IMR-90 (cell line): ENCODE measurements around the gene PIK3IP1. TPM values are rescaled to one million over a fixed set of nuclear protein-coding genes. Genes with fewer than 3 reads are reported as not detected.

Experiments used
- ATAC-seq: fragments of 200-7000 bp; cut with Tn5 transposase; 2 replicates; pipeline ENCODE4 v1.9.1; 2020; ENCODE audit warnings: low read depth, mild to moderate bottlenecking, moderate library complexity
- BruUV-seq: library from RNA; stranded (reverse); fragments of 400-500 nt; replicated peaks from 2 replicates; lab custom pipeline; 2021; lab: Mats Ljungman, UMichigan
- CTCF ChIA-PET: fragments of 300-600 bp; formaldehyde crosslinking; extraction: SDS; loops from one replicate; lab custom pipeline; 2021; ENCODE audit warnings: antibody characterized with exemption; lab: Yijun Ruan, JAX
- POLR2A ChIA-PET: fragments of 300-600 bp; sonication (Branson Sonifier 250); formaldehyde crosslinking; loops from one replicate; lab custom pipeline; 2022; ENCODE audit warnings: antibody characterized with exemption; ENCODE audit not compliant: unreplicated experiment; lab: Charles Lee
- DNase-seq: peaks from one replicate; pipeline ENCODE4 v3.0.0; 2013
- H2AFZ ChIP-seq: replicated peaks from 2 replicates; pipeline ENCODE3; 2013; ENCODE audit warnings: low read length, mild to moderate bottlenecking; ENCODE audit not compliant: poor library complexity
- H2AK5ac ChIP-seq: 2 replicates; pipeline ENCODE4 v1.6.1; 2013; ENCODE audit warnings: low read depth, low read length, inconsistent platforms
- H2AK9ac ChIP-seq: replicated peaks from 2 replicates; pipeline ENCODE3; 2013; ENCODE audit warnings: mild to moderate bottlenecking, low read depth, low read length, moderate library complexity; ENCODE audit not compliant: poor library complexity
- H2BK120ac ChIP-seq: 2 replicates; pipeline ENCODE4 v1.6.1; 2013; ENCODE audit warnings: low read depth, low read length, inconsistent platforms
- H2BK15ac ChIP-seq: 3 replicates; pipeline ENCODE4 v1.6.1; 2013; ENCODE audit warnings: low read depth, low read length, inconsistent platforms
- H2BK20ac ChIP-seq: 2 replicates; pipeline ENCODE4 v1.6.1; 2013; ENCODE audit warnings: low read depth, mild to moderate bottlenecking, inconsistent platforms, low read length, moderate library complexity
- H2BK5ac ChIP-seq: 2 replicates; pipeline ENCODE4 v1.6.1; 2013; ENCODE audit warnings: mild to moderate bottlenecking, low read depth, low read length, inconsistent platforms; ENCODE audit not compliant: poor library complexity, severe bottlenecking
- H3K14ac ChIP-seq: replicated peaks from 2 replicates; pipeline ENCODE4 v1.6.1; 2013; ENCODE audit warnings: low read depth, low read length, inconsistent platforms
- H3K18ac ChIP-seq: 2 replicates; pipeline ENCODE4 v1.6.1; 2013; ENCODE audit warnings: low read depth, low read length, control low read depth
- H3K23ac ChIP-seq: 2 replicates; pipeline ENCODE4 v1.6.1; 2013; ENCODE audit warnings: low read depth, low read length, inconsistent platforms
- H3K27ac ChIP-seq: 2 replicates; pipeline ENCODE4 v1.5.1; 2013; ENCODE audit warnings: mild to moderate bottlenecking, control low read depth, low read length; ENCODE audit not compliant: insufficient read depth
- H3K27me3 ChIP-seq: 2 replicates; pipeline ENCODE4 v1.6.1; 2013; ENCODE audit warnings: low read length; ENCODE audit not compliant: control insufficient read depth, insufficient read depth
- H3K36me3 ChIP-seq: 2 replicates; pipeline ENCODE4 v1.6.1; 2013; ENCODE audit warnings: low read length, mixed read lengths; ENCODE audit not compliant: control insufficient read depth, insufficient read depth
- H3K4ac ChIP-seq: 2 replicates; pipeline ENCODE4 v1.6.1; 2013; ENCODE audit warnings: low read depth, low read length, inconsistent platforms
- H3K4me1 ChIP-seq: 2 replicates; pipeline ENCODE4 v1.6.1; 2013; ENCODE audit warnings: low read length, mixed read lengths; ENCODE audit not compliant: control insufficient read depth, insufficient read depth
- H3K4me2 ChIP-seq: 2 replicates; pipeline ENCODE4 v1.6.1; 2013; ENCODE audit warnings: low read depth, mild to moderate bottlenecking, control low read depth, low read length, moderate library complexity
- H3K4me3 ChIP-seq: 2 replicates; pipeline ENCODE4 v1.5.1; 2013; ENCODE audit warnings: low read depth, mild to moderate bottlenecking, control low read depth, low read length, moderate library complexity; ENCODE audit not compliant: insufficient read depth
- H3K56ac ChIP-seq: 2 replicates; pipeline ENCODE4 v1.6.1; 2013; ENCODE audit warnings: low read length, inconsistent platforms; ENCODE audit not compliant: insufficient read depth; ENCODE audit errors: extremely low read depth
- H3K79me1 ChIP-seq, 2 experiments: 2 replicates each; pipeline ENCODE4 v1.6.1; 2013; ENCODE audit warnings: low read length in 2 of 2, inconsistent platforms in 1 of 2, low read depth in 1 of 2
- H3K9ac ChIP-seq: 2 replicates; pipeline ENCODE4 v1.6.1; 2013; ENCODE audit warnings: low read depth, low read length, control low read depth
- H3K9me1 ChIP-seq: 2 replicates; pipeline ENCODE4 v1.6.1; 2013; ENCODE audit warnings: low read length, inconsistent platforms; ENCODE audit not compliant: insufficient read depth
- H3K9me3 ChIP-seq: 2 replicates; pipeline ENCODE4 v1.6.1; 2013; ENCODE audit warnings: low read length; ENCODE audit not compliant: control insufficient read depth, insufficient read depth
- H4K20me1 ChIP-seq: 2 replicates; pipeline ENCODE4 v1.6.1; 2013; ENCODE audit warnings: low read length, inconsistent platforms; ENCODE audit not compliant: insufficient read depth
- H4K5ac ChIP-seq: 2 replicates; pipeline ENCODE4 v1.6.1; 2013; ENCODE audit warnings: mild to moderate bottlenecking, low read depth, low read length, control low read depth
- H4K8ac ChIP-seq, 2 experiments: 2 replicates each; pipeline ENCODE4 v1.6.1; 2013; ENCODE audit warnings: low read depth in 2 of 2, low read length in 2 of 2, control low read depth in 1 of 2, inconsistent platforms in 1 of 2
- H4K91ac ChIP-seq: 2 replicates; pipeline ENCODE4 v1.6.1; 2013; ENCODE audit warnings: low read depth, low read length, inconsistent platforms; ENCODE audit not compliant: insufficient read depth
- BHLHE40 ChIP-seq: fragments of 150-350 bp; IDR thresholded peaks from 2 replicates; pipeline ENCODE4 v1.6.1; 2016; ENCODE audit warnings: mild to moderate bottlenecking, low read depth, low read length
- CEBPB ChIP-seq: IDR thresholded peaks from 2 replicates; pipeline ENCODE4 v1.6.1; 2012; ENCODE audit warnings: low read depth, low read length, improper control_type of control experiment
- ELK1 ChIP-seq: fragments of 150-350 bp; IDR thresholded peaks from 2 replicates; pipeline ENCODE4 v1.6.1; 2016; ENCODE audit warnings: low read depth, mild to moderate bottlenecking, low read length, moderate library complexity, borderline replicate concordance
- FOS ChIP-seq: fragments of 150-350 bp; IDR thresholded peaks from 2 replicates; pipeline ENCODE4 v1.6.1; 2016; ENCODE audit warnings: low read depth, low read length
- MAFK ChIP-seq: IDR thresholded peaks from 2 replicates; pipeline ENCODE4 v1.6.1; 2012; ENCODE audit warnings: low read depth, low read length, improper control_type of control experiment
- MAZ ChIP-seq: IDR thresholded peaks from 2 replicates; pipeline ENCODE4 v1.6.1; 2012; ENCODE audit warnings: low read depth, mild to moderate bottlenecking, low read length, improper control_type of control experiment, moderate library complexity, borderline replicate concordance
- MXI1 ChIP-seq: IDR thresholded peaks from 2 replicates; pipeline ENCODE4 v1.6.1; 2012; ENCODE audit warnings: low read depth, mild to moderate bottlenecking, low read length, moderate library complexity, borderline replicate concordance
- NFE2L2 ChIP-seq: fragments of 150-350 bp; IDR thresholded peaks from 2 replicates; pipeline ENCODE4 v1.6.1; 2016; ENCODE audit warnings: low read depth, mild to moderate bottlenecking, low read length
- POLR2A ChIP-seq: IDR thresholded peaks from 2 replicates; pipeline ENCODE4 v1.6.1; 2012; ENCODE audit warnings: mild to moderate bottlenecking, low read depth, low read length
- RAD21 ChIP-seq: IDR thresholded peaks from 2 replicates; pipeline ENCODE4 v1.6.1; 2012; ENCODE audit warnings: low read length, improper control_type of control experiment
- RCOR1 ChIP-seq: IDR thresholded peaks from 2 replicates; pipeline ENCODE4 v1.6.1; 2012; ENCODE audit warnings: mild to moderate bottlenecking, low read length, improper control_type of control experiment; ENCODE audit not compliant: insufficient replicate concordance
- RFX5 ChIP-seq: IDR thresholded peaks from 2 replicates; pipeline ENCODE4 v1.8.0; 2012; ENCODE audit warnings: low read depth, mild to moderate bottlenecking, low read length, moderate library complexity
- whole genome bisulfite sequencing, 2 experiments: methylation state at CpG; one replicate each; pipeline versions ENCODE4 v1.1.5 to v1.1.7; 2013; ENCODE audit warnings: missing lambda C conversion rate in 2 of 2; ENCODE audit not compliant: insufficient read length in 1 of 2; ENCODE audit errors: extremely low coverage in 2 of 2; 5-methylcytosine and 5-hydroxymethylcytosine counted together
- dilution Hi-C: fragments of 300-500 bp; cut with HindIII; formaldehyde crosslinking; loops from one replicate; pipeline ENCODE4 v1.14.3; 2018; ENCODE audit warnings: low sequenced_read_pairs; ENCODE audit not compliant: unreplicated experiment
- in situ Hi-C: fragments of 300-500 bp; cut with MboI; formaldehyde crosslinking; loops from 3 replicates; pipeline ENCODE4 v1.14.3; 2019; ENCODE audit warnings: low sequenced_read_pairs, inconsistent platforms, mixed read lengths
- intact Hi-C: fragments of 100-400 bp; cut with micrococcal nuclease; formaldehyde crosslinking; loops from 2 replicates; pipeline ENCODE4 v1.10.0; 2022
- polyA plus RNA-seq, 3 experiments: library from polyadenylated mRNA; depleted of rRNA; stranded (reverse); fragments of >200 nt; gene quantifications; 2 replicates each; pipeline ENCODE4 v1.2.3, GENCODE V29; 2012; ENCODE audit warnings: low replicate concordance in 1 of 3
- total RNA-seq: library from RNA; depleted of rRNA; stranded (reverse); fragments of >200 nt; gene quantifications from 2 replicates; pipeline ENCODE4 v1.2.3, GENCODE V29; 2012
- TF ChIP-seq, protein P1 (sequence below): fragments of 150-350 bp; IDR thresholded peaks from 2 replicates; pipeline ENCODE4 v1.6.1; 2017; ENCODE audit warnings: mild to moderate bottlenecking, antibody characterized with exemption, low read length, low read depth
- TF ChIP-seq, protein P2 (sequence below): conservative IDR thresholded peaks from 2 replicates; pipeline ENCODE4 v1.5.1; 2012; ENCODE audit warnings: mild to moderate bottlenecking, low read depth, low read length, improper control_type of control experiment

Gene PIK3IP1
- total and polyA plus RNA-seq, 2 of the 4 experiments (the other 2 are of a cell fraction) = 12.9 to 17.6 TPM

DNA sequence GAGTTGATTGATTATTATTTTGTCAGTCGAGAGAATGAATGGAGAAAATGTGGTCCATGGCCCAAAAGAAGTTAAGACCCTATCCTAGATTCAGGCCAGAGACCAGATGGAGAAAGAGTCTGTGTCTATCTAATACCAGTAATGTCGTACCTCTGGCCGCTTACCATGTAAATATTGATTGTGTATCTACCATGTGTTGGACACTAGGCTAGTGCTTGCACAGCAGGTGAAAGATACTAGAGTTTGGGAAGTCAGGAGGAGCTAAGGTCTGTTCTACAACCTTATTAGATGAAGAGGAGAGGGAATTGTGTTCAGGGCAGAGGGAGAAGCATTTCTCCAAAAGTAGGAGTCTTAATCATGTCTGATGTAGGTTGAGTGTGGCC is 31.8 kb downstream of the PIK3IP1 start:
- dilution Hi-C loops = no loop called here
- WGBS, 2 experiments = 100% methylated on average over 1 of the region's 3 CpGs; no CpG with 5 or more reads in 1 of the 2 experiments
- no peak overlapping the region for H4K91ac ChIP-seq
- no peak overlapping the region for H2BK15ac ChIP-seq
- no peak overlapping the region for H4K5ac ChIP-seq
- peaks cover 20% of the 10 kb centered on the region for H3K9me1 ChIP-seq
- no peak overlapping the region for H4K8ac ChIP-seq
- no peak overlapping the region for H3K18ac ChIP-seq
- ChIA-PET POLR2A (no interaction called here), CTCF (no interaction called here)
- in situ Hi-C loops = no loop called here
- TF ChIP-seq MAFK = no peak
- no peak for TF ChIP-seq BHLHE40
- no peak for TF ChIP-seq CEBPB
- TF ChIP-seq MAZ = no peak
- TF ChIP-seq, protein P1, sequence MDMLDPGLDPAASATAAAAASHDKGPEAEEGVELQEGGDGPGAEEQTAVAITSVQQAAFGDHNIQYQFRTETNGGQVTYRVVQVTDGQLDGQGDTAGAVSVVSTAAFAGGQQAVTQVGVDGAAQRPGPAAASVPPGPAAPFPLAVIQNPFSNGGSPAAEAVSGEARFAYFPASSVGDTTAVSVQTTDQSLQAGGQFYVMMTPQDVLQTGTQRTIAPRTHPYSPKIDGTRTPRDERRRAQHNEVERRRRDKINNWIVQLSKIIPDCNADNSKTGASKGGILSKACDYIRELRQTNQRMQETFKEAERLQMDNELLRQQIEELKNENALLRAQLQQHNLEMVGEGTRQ = no peak
- no peak for TF ChIP-seq POLR2A
- no peak for TF ChIP-seq FOS
- no peak for TF ChIP-seq RAD21
- no peak for TF ChIP-seq MXI1
- TF ChIP-seq, protein P2, sequence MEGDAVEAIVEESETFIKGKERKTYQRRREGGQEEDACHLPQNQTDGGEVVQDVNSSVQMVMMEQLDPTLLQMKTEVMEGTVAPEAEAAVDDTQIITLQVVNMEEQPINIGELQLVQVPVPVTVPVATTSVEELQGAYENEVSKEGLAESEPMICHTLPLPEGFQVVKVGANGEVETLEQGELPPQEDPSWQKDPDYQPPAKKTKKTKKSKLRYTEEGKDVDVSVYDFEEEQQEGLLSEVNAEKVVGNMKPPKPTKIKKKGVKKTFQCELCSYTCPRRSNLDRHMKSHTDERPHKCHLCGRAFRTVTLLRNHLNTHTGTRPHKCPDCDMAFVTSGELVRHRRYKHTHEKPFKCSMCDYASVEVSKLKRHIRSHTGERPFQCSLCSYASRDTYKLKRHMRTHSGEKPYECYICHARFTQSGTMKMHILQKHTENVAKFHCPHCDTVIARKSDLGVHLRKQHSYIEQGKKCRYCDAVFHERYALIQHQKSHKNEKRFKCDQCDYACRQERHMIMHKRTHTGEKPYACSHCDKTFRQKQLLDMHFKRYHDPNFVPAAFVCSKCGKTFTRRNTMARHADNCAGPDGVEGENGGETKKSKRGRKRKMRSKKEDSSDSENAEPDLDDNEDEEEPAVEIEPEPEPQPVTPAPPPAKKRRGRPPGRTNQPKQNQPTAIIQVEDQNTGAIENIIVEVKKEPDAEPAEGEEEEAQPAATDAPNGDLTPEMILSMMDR = no peak
- TF ChIP-seq NFE2L2 = no peak
- TF ChIP-seq ELK1 = no peak
- no peak for TF ChIP-seq RFX5
- TF ChIP-seq RCOR1 = no peak
- no peak overlapping the region for H3K4me2 ChIP-seq
- H2AK9ac ChIP-seq = no peak overlapping the region
- no peak overlapping the region for H2AFZ ChIP-seq
- H3K9me3 ChIP-seq = no peaks in the 10 kb centered on the region
- H3K9ac ChIP-seq = no peak overlapping the region
- no peaks in the 10 kb centered on the region; the same call in 1 of the 2 replicates for H4K20me1 ChIP-seq
- peaks cover 25% of the 10 kb centered on the region for H3K36me3 ChIP-seq
- peaks cover 3% of the 10 kb centered on the region for H3K4me1 ChIP-seq
- H3K27ac ChIP-seq = no peak overlapping the region
- DNase-seq (no peak), ATAC-seq (no peak)
- no peak overlapping the region for H2AK5ac ChIP-seq
- BruUV-seq = no TSS peak
- H2BK20ac ChIP-seq = no peak overlapping the region
- H3K14ac ChIP-seq = no peak overlapping the region
- H3K79me1 ChIP-seq = peaks cover 8 to 25% of the 10 kb centered on the region in 2 experiments
- no peaks in the 10 kb centered on the region for H3K27me3 ChIP-seq
- intact Hi-C loops = no loop called here
- no peak overlapping the region for H2BK5ac ChIP-seq
- no peak overlapping the region for H3K4ac ChIP-seq
- H3K56ac ChIP-seq = no peak overlapping the region
- H2BK120ac ChIP-seq = no peak overlapping the region
- no peak overlapping the region for H3K23ac ChIP-seq
- H3K4me3 ChIP-seq = no peak overlapping the region
